WTC11 (cell line): ENCODE data around the gene CMTM2.

Source experiments
- ATF6 ChIP-seq: sonication (generic); formaldehyde crosslinking; IDR thresholded peaks from 2 replicates; pipeline ENCODE4 v1.8.1; 2023; ENCODE audit warnings: mild to moderate bottlenecking, missing genetic modification reagents
- CTCF ChIP-seq: fragments of 200-600 bp; IDR thresholded peaks from 2 replicates; pipeline ENCODE4 v1.8.0; 2022; ENCODE audit warnings: antibody characterized with exemption
- TP53 ChIP-seq: sonication (generic); formaldehyde crosslinking; IDR thresholded peaks from 2 replicates; pipeline ENCODE4 v1.8.1; 2023; ENCODE audit warnings: mild to moderate bottlenecking, missing genetic modification reagents

- no peak for TF ChIP-seq ATF6 (CRISPR knock-in tag)
- TF ChIP-seq CTCF, result no peak
- no peak for TF ChIP-seq TP53 (CRISPR knock-in tag)
Measured at GRCh38 chr16:66536525-66536924, 42.7 kb upstream of the CMTM2 start.
